Ishikawa (cell line): ENCODE data around the gene HOXA7.

Experiments used
- CEBPB ChIP-seq: IDR thresholded peaks from 2 replicates; pipeline ENCODE4 v1.6.1; 2012
- CREB1 ChIP-seq: IDR thresholded peaks from 2 replicates; pipeline ENCODE4 v1.6.1; 2012; ENCODE audit warnings: low read depth
- EGR1 ChIP-seq: IDR thresholded peaks from 2 replicates; pipeline ENCODE4 v1.6.1; 2012
- EP300 ChIP-seq: IDR thresholded peaks from 2 replicates; pipeline ENCODE4 v1.6.1; 2012; ENCODE audit warnings: borderline replicate concordance
- FOXM1 ChIP-seq: IDR thresholded peaks from 2 replicates; pipeline ENCODE4 v1.6.1; 2012; ENCODE audit warnings: low read depth, borderline replicate concordance
- NFIC ChIP-seq: IDR thresholded peaks from 2 replicates; pipeline ENCODE4 v1.6.1; 2012
- RAD21 ChIP-seq: IDR thresholded peaks from 2 replicates; pipeline ENCODE4 v1.6.1; 2012; ENCODE audit warnings: low read depth
- TAF1 ChIP-seq: IDR thresholded peaks from 2 replicates; pipeline ENCODE4 v1.6.1; 2012; ENCODE audit warnings: low read depth, mild to moderate bottlenecking
- TCF12 ChIP-seq: IDR thresholded peaks from 2 replicates; pipeline ENCODE4 v1.6.1; 2012; ENCODE audit warnings: low read depth
- TEAD4 ChIP-seq: IDR thresholded peaks from 2 replicates; pipeline ENCODE4 v1.6.1; 2012
- YY1 ChIP-seq: IDR thresholded peaks from 2 replicates; pipeline ENCODE4 v1.6.1; 2012; ENCODE audit warnings: low read depth
- ZBTB7A ChIP-seq: IDR thresholded peaks from 2 replicates; pipeline ENCODE4 v1.6.1; 2012; ENCODE audit warnings: low read depth
- TF ChIP-seq, protein P1 (sequence below): IDR thresholded peaks from 2 replicates; pipeline ENCODE4 v1.6.1; 2012; ENCODE audit warnings: low read depth, mild to moderate bottlenecking
- TF ChIP-seq, protein P2 (sequence below): IDR thresholded peaks from 2 replicates; pipeline ENCODE4 v1.6.1; 2012
- TF ChIP-seq, protein P3 (sequence below): IDR thresholded peaks from 2 replicates; pipeline ENCODE4 v1.6.1; 2012

The HOXA7 gene

DNA sequence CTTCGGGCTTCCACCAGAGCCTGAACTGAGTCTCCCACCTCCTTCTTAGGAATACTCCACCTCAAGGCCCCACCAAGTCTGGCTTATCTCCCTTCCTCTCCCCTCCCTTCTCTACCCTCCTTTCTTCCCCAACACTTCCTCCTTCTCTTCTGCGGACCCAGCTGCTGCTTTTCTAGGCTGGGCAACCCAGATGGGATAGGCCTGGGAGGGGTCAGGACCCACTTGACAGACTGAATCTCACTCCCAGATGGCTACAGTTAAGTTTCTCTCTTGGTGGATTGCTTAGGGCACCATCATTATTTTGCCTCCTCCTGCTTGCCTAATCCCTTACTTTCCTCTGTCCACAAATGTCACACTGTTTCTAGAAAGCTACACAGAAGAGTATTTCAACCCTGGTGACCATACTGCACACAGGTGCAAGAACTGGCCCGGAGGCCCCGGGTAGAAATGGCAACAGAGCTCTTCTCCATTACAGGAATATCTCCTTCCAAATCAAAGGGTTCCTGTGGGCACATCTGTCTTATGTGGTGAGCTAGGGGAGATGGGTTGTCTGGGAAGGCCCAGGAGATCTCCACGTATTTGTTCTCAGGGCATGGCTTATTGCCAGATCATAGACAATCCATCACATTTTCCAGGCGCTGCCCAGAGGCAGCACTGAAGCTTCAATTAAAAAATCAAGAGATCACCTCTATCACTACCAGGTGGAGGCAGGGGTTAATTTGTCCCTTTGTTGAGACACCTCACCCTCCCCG, 33.7 kb upstream of the HOXA7 start:
- no peak for TF ChIP-seq RAD21
- no peak for TF ChIP-seq FOXM1
- TF ChIP-seq, protein P1, sequence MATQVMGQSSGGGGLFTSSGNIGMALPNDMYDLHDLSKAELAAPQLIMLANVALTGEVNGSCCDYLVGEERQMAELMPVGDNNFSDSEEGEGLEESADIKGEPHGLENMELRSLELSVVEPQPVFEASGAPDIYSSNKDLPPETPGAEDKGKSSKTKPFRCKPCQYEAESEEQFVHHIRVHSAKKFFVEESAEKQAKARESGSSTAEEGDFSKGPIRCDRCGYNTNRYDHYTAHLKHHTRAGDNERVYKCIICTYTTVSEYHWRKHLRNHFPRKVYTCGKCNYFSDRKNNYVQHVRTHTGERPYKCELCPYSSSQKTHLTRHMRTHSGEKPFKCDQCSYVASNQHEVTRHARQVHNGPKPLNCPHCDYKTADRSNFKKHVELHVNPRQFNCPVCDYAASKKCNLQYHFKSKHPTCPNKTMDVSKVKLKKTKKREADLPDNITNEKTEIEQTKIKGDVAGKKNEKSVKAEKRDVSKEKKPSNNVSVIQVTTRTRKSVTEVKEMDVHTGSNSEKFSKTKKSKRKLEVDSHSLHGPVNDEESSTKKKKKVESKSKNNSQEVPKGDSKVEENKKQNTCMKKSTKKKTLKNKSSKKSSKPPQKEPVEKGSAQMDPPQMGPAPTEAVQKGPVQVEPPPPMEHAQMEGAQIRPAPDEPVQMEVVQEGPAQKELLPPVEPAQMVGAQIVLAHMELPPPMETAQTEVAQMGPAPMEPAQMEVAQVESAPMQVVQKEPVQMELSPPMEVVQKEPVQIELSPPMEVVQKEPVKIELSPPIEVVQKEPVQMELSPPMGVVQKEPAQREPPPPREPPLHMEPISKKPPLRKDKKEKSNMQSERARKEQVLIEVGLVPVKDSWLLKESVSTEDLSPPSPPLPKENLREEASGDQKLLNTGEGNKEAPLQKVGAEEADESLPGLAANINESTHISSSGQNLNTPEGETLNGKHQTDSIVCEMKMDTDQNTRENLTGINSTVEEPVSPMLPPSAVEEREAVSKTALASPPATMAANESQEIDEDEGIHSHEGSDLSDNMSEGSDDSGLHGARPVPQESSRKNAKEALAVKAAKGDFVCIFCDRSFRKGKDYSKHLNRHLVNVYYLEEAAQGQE = no peak
- TF ChIP-seq TEAD4 = no peak

DNA sequence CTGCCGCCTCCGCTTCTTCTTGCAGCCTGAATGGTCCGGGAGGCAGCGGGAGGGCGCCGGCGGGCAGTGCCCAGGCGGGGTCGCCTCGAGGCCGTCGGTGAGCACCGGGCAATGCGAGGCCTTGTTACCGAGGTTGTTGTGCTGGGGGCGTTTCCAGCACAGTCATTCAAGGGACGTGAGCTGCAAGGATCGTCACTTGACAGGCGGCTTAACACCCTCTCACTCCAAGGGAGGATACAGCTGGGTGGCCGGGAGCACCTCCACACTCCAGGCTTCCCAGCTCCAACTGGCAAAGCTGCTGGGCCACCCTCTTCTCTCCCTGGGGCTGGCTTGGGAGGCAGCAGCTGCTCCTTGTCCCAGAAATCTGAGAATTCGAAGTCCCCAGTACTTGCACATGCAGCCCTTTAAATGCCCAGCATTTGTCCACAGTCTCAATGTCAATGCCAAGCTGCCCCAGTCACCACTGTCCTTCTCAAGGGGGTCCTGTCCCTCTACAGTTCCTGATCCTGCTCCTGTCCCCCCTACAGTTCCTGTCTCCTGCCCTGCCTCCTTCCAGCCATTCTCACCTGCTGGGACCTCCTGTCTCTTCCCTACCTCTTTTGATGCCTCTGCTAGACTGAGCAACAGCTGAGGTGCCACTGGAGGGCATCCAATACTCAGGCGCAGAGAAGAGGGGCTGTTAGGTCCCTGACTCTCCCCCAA, 33.0 kb upstream of the HOXA7 start:
- no peak for TF ChIP-seq CEBPB
- TF ChIP-seq NFIC = no peak
- TF ChIP-seq FOXM1 = no peak
- TF ChIP-seq, protein P2, sequence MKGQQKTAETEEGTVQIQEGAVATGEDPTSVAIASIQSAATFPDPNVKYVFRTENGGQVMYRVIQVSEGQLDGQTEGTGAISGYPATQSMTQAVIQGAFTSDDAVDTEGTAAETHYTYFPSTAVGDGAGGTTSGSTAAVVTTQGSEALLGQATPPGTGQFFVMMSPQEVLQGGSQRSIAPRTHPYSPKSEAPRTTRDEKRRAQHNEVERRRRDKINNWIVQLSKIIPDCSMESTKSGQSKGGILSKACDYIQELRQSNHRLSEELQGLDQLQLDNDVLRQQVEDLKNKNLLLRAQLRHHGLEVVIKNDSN = no peak
- TF ChIP-seq TAF1 = no peak
- TF ChIP-seq, protein P1 = no peak
- TF ChIP-seq ZBTB7A = no peak
- no peak for TF ChIP-seq YY1
- no peak for TF ChIP-seq TEAD4
- TF ChIP-seq, protein P3, sequence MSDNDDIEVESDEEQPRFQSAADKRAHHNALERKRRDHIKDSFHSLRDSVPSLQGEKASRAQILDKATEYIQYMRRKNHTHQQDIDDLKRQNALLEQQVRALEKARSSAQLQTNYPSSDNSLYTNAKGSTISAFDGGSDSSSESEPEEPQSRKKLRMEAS = no peak
- no peak for TF ChIP-seq CREB1
- no peak for TF ChIP-seq TCF12
- TF ChIP-seq EP300 = no peak
- no peak for TF ChIP-seq RAD21
- TF ChIP-seq EGR1 = no peak

DNA sequence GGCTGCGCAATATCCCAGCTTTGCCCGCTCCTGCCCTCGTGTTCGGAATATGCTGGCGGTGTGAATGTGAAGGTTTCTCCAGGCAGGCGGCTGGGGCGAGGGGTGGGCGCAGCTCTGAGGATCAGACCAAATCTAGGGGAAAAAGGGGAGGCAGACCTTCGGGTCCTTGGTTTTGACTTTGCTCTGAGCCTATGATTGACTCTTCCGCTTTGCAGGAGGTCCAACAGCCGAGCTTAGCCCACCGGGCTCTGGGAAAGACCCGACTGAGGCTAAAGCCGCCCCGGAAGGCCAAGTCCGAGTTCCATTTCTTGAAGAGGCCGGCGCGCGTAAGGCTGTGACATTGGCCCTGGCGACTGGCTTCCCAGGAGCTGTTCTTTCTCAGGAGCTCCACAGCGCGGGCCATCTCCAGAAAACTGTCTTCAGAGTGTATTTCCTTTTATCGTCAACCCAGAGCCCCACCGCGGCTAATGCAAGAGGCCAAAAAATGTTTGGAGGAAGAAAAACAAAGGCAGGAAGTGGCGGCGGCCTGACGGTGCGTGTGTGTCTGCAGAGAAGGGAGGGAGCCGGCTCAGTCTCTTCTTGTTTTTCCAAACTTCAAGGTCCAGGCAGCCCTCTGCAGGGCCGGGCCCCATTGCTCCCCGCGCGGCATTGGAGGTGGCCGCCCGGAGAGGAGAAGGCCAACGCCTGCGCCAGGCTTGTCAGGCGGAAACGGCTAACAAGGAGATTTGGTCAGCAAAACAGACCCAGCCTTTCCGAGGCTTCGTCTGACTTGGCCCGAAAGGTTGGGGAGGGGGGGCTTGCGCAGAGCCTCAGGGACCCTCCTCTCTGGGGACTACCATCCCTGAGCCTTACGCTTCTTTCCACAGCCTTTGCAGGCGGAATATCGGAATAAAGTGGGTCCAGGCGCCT, 32.2 kb upstream of the HOXA7 start:
- TF ChIP-seq NFIC (no peak), TEAD4 (no peak), EP300 (no peak), ZBTB7A (no peak), TCF12 (no peak)
- TF ChIP-seq, protein P1 = no peak

DNA sequence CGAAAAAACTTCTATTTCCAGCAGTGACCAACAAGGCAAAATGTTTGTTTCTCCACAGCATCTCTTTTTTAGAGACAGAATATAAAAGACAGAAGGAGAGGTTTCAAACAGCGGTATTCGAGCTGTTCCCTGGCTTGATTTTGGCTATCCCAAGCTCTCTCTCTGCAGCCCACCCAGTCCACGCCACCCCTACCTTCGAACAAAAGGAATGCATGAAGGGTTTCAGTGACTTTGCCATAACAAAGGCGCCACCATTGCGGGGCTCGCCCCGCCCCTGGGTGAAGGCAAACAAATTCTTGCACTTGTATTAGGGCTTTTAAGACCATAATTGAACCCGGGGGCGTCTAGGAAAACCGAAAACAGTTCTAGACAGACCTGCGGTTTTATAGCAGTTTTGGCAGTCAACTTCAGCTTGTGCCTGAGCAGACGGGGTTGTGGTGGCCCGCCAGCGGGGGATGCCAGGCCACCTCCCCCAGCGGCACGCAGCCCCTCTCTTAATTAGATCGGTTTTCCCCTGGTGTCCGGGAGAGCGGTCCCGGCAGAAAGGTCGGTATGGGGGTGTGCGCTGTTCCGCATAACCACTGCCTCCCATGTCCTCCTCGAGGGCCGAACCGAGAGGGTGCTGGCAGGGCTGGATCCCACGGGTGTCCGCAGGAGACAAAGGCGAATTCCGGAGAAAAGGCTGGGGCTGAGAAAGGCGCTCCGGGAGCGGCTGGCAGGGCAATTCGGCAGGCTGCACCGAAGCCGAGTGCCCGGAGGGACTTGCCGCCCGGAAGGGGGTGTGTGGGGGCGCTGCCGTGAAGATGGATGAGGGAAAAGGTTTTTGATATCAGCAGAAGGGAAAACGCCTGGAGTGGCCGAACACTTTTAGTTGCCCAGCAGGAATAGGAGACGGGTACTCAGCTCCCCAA, 31.3 kb upstream of the HOXA7 start:
- no peak for TF ChIP-seq TAF1
- TF ChIP-seq, protein P3 = no peak
- no peak for TF ChIP-seq RAD21
- TF ChIP-seq NFIC = no peak
- TF ChIP-seq, protein P1 = no peak
- TF ChIP-seq, protein P2 = no peak
- no peak for TF ChIP-seq CEBPB
- no peak for TF ChIP-seq EP300
- TF ChIP-seq FOXM1 = no peak
- TF ChIP-seq YY1 = no peak
- no peak for TF ChIP-seq TEAD4
- TF ChIP-seq CREB1 = no peak
- no peak for TF ChIP-seq EGR1
- no peak for TF ChIP-seq ZBTB7A
- TF ChIP-seq TCF12 = no peak
